ENCODE measurements around the gene CPZ. TPM values are rescaled to one million over a fixed set of nuclear protein-coding genes. Genes with fewer than 3 reads are reported as not detected.

Gene CPZ
- total RNA-seq, 1 donor from 2014 or later: 0.86 TPM

- H3K4me3 ChIP-seq (ENCODE audit: low read depth, low read length): no peak overlapping the region
- no peak for DNase-seq (ENCODE audit: low read depth)
- TF ChIP-seq, protein P1, sequence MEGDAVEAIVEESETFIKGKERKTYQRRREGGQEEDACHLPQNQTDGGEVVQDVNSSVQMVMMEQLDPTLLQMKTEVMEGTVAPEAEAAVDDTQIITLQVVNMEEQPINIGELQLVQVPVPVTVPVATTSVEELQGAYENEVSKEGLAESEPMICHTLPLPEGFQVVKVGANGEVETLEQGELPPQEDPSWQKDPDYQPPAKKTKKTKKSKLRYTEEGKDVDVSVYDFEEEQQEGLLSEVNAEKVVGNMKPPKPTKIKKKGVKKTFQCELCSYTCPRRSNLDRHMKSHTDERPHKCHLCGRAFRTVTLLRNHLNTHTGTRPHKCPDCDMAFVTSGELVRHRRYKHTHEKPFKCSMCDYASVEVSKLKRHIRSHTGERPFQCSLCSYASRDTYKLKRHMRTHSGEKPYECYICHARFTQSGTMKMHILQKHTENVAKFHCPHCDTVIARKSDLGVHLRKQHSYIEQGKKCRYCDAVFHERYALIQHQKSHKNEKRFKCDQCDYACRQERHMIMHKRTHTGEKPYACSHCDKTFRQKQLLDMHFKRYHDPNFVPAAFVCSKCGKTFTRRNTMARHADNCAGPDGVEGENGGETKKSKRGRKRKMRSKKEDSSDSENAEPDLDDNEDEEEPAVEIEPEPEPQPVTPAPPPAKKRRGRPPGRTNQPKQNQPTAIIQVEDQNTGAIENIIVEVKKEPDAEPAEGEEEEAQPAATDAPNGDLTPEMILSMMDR (conservative IDR thresholded peaks at IDR 0.05; ENCODE audit: low read depth, low read length): peak; percentile 57
Observed at GRCh38 chr4:8585186-8585585, 7.4 kb upstream of the CPZ start.

DNA sequence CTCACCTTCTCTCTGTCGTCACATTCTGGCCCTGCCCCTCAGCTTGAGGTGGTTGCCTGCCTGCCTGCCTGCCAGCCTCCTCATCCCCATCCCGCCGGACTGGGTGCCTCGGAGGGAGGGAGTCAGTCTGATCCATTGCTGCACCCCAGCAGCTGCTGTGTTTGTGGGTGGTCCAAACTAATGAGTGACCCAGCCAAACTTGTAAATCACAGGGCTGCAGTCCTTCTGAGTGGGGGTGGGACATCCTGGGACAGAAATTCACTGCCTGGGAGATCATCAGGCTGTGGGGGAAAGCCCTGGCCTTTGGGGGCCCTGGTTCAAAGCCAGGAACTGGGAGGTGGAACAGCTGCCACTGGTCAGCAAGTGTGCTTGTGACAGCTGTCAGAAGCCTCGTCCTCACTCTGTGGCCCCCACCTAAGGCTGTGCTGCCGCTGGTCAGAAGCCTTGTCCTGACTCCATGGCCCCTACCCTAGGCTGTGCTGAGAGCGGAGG lies 6.8 kb upstream of the CPZ start:
- DNase-seq (ENCODE audit: low read depth): no peak
- TF ChIP-seq, protein P1 (conservative IDR thresholded peaks at IDR 0.05; ENCODE audit: low read depth, low read length): no peak
- no peak overlapping the region for H3K4me3 ChIP-seq (ENCODE audit: low read depth, low read length)

GRCh38 chr4:8586246-8586645 lies 6.3 kb upstream of the CPZ start:
- DNase-seq (ENCODE audit: low read depth): no peak
- TF ChIP-seq, protein P1 (conservative IDR thresholded peaks at IDR 0.05; ENCODE audit: low read depth, low read length): no peak
- H3K4me3 ChIP-seq (ENCODE audit: low read depth, low read length): no peak overlapping the region

DNA sequence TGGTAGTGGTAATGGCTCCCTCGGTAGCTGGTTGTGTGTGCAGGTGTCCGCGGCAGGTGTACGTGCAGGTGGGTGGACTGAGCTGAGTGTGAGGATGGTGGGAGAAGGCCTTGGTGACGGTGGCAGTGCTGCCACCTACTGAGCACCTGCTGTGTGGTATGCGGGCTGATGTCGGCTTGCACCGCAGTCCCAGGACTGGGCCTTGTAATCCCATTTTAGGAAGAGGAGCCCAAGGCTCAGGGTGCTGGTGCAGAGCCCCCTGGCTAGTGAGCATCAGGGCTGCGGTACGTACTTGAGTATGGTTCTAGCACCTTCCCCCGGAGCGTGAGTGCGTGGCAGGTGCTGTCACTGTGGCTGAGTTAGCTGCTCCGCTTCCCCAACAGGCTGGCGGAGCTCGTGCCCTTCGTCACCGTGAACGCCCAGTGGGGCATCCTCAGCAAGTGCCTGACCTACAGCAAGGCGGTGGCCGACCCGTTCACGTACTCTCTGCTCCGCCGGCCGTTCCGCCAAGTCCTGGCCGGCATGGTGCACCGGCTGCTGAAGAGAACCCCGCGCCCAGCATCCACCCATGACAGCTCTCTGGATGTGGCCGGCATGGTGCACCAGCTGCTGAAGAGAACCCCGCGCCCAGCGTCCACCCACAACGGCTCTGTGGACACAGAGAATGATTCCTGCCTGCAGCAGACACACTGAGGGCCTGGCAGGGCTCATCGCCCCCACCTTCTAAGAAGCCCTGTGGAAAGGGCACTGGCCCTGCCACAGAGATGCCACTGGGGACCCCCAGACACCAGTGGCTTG lies 5.7 kb upstream of the CPZ start:
- DNase-seq (ENCODE audit: low read depth): no peak
- H3K4me3 ChIP-seq (ENCODE audit: low read depth, low read length): no peak overlapping the region
- TF ChIP-seq, protein P1 (conservative IDR thresholded peaks at IDR 0.05; ENCODE audit: low read depth, low read length): peak; percentile 54

- no peak overlapping the region for H3K4me3 ChIP-seq (ENCODE audit: low read depth, low read length)
- DNase-seq (ENCODE audit: low read depth): no peak
- TF ChIP-seq, protein P1 (conservative IDR thresholded peaks at IDR 0.05; ENCODE audit: low read depth, low read length): no peak
Observed at GRCh38 chr4:8587469-8588195, 4.9 kb upstream of the CPZ start.

GRCh38 chr4:8588196-8588470 lies 4.4 kb upstream of the CPZ start:
- DNase-seq (ENCODE audit: low read depth): no peak
- H3K4me3 ChIP-seq (ENCODE audit: low read depth, low read length): no peak overlapping the region
- TF ChIP-seq, protein P1 (conservative IDR thresholded peaks at IDR 0.05; ENCODE audit: low read depth, low read length): no peak
